ENCODE results near the gene DNAJC5G.
"Not testable (repeated sequence)": the region's sequence is repeated elsewhere in the genome, so short reads cannot be mapped to it uniquely, and the experiment has no call there.

The DNAJC5G gene

GRCh38 chr2:27281855-27282559, 6.8 kb downstream of the DNAJC5G start, which contains the start of gene TRIM54:
Gene TRIM54 (plus strand): TSS chr2:27282429. CDS start chr2:27282732, 303 bp downstream.
- DNase-seq: no peak

- DNase-seq: no peak
These were observed 7.7 kb downstream of the DNAJC5G start for GRCh38 chr2:27282892-27283291.

DNA sequence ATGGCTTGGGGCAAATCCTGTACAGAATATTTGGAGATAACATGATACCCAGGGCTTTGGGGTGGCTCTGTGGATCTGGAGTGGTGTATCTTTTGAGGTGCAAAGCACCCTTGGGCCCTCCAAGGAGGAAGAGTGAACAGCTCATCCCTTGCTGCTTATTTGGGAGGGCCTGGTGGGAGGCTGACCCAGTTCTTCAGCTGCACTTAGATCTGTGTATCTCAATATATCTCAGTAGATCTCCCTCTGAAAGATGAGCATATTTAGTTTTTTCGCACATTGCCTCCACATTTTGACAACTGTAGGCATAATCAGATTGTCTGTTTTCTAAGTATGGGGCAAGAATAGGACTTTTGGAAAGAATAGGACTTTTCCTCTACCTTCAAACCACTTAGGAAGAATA, 9.8 kb downstream of the DNAJC5G start:
- no peak for DNase-seq

DNA sequence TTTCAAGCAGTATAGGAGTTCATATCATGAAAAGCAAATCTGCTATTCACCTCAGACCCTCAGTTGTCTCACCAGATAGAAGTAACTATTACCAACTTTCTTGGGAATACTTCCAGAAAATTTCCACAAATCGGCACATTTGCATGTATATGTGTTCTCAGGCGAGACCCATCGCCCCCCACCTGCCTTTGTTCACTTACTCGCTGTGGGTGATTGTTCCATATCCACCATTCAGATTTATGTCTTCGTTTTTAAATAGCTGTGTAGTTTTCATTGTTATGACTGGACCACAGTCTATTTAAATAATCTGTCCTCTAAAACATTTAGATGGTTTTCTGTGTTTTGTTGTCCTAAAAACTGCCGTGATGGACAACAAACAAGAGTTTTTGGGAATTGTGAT, 10.2 kb downstream of the DNAJC5G start:
- no peak for DNase-seq

GRCh38 chr2:27288610-27289009, 13.4 kb downstream of the DNAJC5G start:
- DNase-seq: no peak

- DNase-seq: no peak
These were observed 15.3 kb downstream of the DNAJC5G start for GRCh38 chr2:27290549-27290948.

DNA sequence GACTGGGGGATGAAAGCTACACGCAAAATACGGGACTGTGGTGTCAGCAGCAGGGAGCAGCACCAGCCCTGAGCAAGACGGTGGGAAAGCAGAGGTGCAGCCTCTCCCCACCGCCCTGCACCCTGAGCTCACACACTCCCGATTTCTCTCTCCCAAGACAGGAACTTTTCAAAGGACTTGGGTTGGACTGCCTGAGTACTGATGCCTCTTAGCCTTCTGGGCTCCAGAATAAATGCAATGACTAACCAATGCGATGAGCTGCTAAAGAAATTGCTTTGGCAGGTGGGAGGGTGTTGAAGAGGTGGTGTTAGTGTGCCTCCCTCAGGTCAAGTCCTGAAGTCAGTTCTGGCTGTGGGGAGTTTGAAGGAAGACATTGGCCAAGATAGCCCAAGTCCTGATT, 16.6 kb downstream of the DNAJC5G start:
- no peak for DNase-seq

GRCh38 chr2:27294928-27295327, 19.7 kb downstream of the DNAJC5G start:
- DNase-seq: no peak

GRCh38 chr2:27296481-27296880, 21.2 kb downstream of the DNAJC5G start:
- no peak for DNase-seq

DNA sequence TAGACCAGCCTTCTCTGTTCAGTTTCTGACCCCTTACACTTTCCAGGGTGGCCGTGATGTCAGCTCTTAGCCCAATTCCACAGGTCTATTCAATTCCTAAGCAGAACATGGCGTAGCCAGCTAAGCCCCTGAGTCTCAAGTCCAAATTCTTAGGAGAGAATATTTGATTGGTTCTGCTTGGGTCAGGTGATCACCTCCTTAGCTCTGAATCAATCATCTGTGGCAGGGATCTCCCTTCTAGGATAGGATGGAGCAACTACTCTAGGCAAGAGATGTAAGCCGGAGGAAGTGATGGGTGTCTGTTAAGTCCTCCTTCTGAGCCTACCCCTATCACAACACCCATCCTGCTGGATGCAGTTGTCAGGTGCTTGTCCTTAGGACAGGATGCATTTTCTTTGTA, 22.0 kb downstream of the DNAJC5G start:
- no peak for DNase-seq

- DNase-seq: no peak
These were observed 23.3 kb downstream of the DNAJC5G start for GRCh38 chr2:27298391-27299080.

DNA sequence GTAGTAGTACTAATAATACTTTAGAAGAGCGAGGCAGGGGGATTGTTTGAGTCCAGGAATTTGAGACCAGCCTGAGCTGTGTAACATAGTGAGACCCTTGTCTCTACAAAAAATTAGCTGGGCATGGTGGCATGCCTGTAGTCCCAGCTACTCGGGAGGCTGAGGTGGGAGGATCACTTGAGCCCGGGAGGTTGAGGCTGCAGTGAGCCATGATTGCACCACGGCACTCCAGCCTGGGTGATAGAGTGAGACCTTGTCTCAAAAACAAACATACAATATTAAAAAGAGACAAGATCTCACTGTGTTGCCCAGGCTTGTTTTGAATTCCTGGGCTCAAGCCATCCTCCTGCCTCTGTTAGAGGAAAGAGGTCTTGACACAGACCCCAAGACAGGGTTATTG, 25.4 kb downstream of the DNAJC5G start:
- DNase-seq: not testable (repeated sequence)

- no peak for DNase-seq
These were observed 28.1 kb downstream of the DNAJC5G start for GRCh38 chr2:27303093-27304025.

GRCh38 chr2:27304488-27305240, 29.4 kb downstream of the DNAJC5G start:
- DNase-seq: no peak

DNA sequence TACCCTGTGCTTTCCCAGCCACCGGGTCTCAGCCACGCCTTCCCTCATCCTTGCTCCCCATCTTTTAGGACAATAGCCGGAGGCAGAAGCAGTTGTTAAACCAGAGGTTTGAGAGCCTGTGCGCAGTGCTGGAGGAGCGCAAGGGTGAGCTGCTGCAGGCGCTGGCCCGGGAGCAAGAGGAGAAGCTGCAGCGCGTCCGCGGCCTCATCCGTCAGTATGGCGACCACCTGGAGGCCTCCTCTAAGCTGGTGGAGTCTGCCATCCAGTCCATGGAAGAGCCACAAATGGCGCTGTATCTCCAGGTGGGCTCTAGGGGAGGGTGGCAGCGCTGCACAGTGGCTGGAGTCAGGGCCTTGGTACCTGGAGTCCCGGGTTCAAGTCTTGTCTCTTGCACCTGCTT, 30.3 kb downstream of the DNAJC5G start:
- DNase-seq: no peak

GRCh38 chr2:27306136-27306535, 30.9 kb downstream of the DNAJC5G start:
- no peak for DNase-seq

DNA sequence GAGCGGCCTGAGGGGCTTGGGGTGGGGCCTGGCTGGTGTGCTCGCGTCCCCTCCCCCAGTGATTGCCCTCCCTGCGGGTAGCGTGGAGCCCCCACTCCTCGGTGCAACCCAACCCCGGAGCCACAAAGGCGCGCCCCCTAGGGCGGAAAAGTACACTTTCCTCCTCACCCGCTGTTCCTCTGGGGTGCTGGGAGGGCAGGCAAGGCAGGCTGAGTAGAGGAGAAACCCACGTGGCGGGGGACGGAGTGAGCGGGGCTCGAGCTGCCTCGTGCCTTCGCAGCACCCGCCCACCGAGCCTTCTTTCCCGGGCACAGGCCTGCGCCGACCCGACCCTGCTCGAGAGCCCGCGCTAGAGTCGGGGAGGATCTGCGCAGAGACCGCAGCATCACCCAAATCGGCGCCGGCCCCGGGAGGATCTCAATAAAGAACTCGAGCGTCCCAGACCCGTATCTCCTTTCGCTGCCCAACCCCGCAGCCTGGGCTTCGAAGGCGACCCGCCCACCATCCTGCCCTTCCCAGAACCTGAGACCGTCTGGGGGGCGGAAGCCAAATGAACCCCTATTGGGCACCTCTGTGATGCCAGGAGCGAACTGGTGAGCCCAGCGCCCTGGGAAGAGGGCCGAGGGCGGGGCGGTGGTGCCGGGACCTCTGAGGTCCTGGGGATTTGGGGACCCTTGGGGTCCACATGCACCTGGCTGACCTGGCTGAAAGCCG, 31.5 kb downstream of the DNAJC5G start:
- peak; percentile 52 for DNase-seq

DNA sequence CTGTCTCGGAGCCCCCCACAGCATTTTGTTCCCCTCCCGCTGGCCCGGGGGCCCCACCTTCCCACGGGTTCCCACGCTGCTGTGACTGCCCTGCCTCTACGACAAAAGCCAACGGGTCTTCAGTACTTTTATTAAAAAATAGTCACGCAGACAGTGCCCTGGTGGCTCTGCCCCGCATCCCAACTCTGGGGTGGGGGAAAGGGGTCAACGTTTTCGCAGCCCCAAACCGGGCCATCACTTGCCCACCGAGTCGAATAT, 32.0 kb downstream of the DNAJC5G start:
- no peak for DNase-seq

DNA sequence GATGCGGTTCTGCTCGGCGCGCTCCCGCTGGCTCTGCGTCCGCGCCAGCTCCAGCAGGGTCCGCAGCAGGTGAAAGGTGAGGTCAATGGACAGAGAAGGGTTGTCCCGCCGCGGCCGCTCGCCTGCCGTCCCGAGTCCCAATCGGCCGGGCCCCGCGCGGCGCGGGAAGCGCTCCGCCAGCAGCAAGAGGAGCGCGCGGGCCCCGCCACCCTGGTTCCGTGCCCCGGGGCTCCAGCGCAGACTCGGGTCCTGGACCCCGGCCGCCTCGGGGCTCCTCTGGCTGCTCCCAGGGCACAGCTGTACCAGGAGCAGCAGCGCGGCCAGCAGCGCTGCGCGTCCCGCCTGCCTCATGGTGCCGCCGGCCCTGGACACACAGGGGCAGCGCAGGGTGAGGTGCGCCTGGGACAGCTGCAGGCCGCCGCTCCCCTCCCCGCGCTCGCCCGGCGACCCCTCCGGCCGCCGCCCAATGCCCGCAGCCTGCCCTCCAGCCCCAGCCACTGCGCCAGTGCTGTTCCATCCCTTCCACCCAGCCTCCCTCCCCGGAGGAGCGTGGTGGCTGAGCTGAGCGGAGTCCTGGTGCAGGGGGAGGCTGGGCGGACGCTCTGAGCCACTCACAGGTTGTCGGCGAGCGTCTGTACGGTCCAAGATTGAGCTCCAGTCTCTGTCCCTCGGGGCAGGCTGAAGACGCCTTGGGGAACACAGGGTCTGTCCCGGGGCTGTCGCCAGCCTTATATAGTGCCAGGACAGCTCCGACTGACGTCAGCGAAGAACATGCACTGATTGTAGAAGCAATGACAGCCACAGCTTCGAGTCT, 32.5 kb downstream of the DNAJC5G start:
- DNase-seq: no peak

DNA sequence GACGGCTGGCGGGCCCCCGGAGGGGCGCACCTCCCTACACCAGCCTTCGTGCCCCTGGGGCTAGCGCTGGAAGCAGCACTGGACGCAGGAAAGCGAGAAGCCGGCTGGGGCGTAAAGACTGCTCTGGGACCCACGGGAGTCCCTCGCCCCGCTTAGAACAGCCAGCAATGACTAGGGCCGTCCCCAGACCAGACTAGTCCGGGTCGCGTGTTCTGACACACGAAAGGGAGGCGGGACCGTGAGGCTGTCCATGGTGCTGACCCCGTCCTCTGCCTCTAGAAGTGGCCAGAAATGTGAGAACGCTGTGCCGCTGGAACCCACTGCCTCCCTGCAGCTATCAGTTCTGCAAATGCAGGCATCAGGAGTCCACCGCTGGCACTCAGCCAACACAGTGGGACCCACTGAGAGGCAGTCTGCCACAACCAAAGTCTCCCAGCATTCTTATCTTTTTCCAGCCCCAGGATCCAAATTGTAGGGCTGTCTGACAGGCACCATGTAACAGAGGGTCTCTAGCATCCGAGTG, 33.2 kb downstream of the DNAJC5G start, which contains the start of gene UCN:
TSS of gene UCN (minus strand) at position 87 of the 523 bp plus-strand sequence. CDS start 550 bp downstream, outside the sequence.
- DNase-seq: no peak

- no peak for DNase-seq
These were observed 34.4 kb downstream of the DNAJC5G start for GRCh38 chr2:27309651-27310050.
